ENCODE measurements around the gene EPHA2.
"Not testable (repeated sequence)": the region's sequence is repeated elsewhere in the genome, so short reads cannot be mapped to it uniquely, and the experiment has no call there.

Gene EPHA2

GRCh38 chr1:16199700-16200099 is 43.8 kb upstream of the EPHA2 start:
- DNase-seq (ENCODE audit: low read depth): no peak
- TF ChIP-seq, protein P1, sequence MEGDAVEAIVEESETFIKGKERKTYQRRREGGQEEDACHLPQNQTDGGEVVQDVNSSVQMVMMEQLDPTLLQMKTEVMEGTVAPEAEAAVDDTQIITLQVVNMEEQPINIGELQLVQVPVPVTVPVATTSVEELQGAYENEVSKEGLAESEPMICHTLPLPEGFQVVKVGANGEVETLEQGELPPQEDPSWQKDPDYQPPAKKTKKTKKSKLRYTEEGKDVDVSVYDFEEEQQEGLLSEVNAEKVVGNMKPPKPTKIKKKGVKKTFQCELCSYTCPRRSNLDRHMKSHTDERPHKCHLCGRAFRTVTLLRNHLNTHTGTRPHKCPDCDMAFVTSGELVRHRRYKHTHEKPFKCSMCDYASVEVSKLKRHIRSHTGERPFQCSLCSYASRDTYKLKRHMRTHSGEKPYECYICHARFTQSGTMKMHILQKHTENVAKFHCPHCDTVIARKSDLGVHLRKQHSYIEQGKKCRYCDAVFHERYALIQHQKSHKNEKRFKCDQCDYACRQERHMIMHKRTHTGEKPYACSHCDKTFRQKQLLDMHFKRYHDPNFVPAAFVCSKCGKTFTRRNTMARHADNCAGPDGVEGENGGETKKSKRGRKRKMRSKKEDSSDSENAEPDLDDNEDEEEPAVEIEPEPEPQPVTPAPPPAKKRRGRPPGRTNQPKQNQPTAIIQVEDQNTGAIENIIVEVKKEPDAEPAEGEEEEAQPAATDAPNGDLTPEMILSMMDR (conservative IDR thresholded peaks at IDR 0.05; ENCODE audit: low read depth, low read length): no peak
- H3K4me3 ChIP-seq (ENCODE audit: low read length): no peak overlapping the region

GRCh38 chr1:16199157-16199501 is 43.3 kb upstream of the EPHA2 start:
- H3K4me3 ChIP-seq (ENCODE audit: low read length): no peak overlapping the region
- no peak for DNase-seq (ENCODE audit: low read depth)
- TF ChIP-seq, protein P1 (conservative IDR thresholded peaks at IDR 0.05; ENCODE audit: low read depth, low read length): no peak

DNA sequence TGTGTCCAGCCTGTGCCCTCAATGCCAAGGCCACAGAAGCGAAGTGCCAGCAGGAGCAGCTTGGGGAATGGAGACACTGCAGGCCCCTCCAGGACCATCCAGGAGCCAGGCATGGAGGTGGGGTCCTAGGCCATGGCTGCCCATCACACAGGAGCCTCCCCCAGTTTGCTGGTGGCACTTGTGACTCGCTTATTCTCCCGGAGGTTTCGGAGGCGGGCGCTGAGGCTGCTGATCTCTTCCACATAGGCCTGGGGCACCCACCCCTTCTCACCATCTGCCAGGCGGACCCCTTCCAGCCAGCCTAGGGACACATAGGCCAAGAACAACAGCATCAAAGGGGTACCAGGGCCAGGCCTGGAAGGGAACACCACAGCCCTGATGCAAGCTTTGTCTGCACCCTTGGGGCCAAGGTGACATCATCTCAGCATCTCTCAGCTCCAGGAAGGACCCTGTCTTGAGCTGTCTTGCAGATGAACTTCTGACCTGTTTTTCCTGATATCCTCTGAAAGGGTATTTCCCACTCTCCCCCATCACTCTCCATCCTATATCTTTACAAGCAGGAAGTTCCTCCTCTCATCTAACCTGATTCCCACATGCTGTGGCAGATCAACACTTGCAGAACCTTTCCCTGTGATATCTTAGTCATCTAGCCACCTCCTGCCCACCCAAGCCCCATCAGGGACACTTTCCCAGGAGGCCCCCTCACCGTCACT is 42.7 kb upstream of the EPHA2 start:
- TF ChIP-seq, protein P1 (conservative IDR thresholded peaks at IDR 0.05; ENCODE audit: low read depth, low read length): no peak
- H3K4me3 ChIP-seq (ENCODE audit: low read length): no peak overlapping the region
- DNase-seq (ENCODE audit: low read depth): no peak

DNA sequence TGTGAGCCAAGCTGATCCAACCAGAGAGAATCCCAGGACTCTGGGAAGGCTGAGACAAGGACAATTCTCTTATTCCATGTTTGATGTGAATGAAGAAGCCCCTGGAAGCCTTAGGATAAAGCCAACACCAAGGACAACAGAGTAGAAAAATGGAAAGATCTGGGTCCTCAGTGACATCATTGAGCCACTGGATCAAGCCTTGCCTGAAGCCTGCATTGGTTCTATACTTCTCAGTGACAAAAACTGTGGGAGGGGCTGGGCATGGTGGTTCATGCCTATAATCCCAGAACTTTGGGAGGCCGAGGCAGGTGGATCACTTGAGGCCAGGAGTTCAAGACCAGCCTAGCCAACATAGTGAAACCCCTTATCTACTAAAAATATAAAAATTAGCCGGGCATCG is 41.0 kb upstream of the EPHA2 start:
- no peak overlapping the region for H3K4me3 ChIP-seq (ENCODE audit: low read length)
- TF ChIP-seq, protein P1 (conservative IDR thresholded peaks at IDR 0.05; ENCODE audit: low read depth, low read length): no peak
- no peak for DNase-seq (ENCODE audit: low read depth)

DNA sequence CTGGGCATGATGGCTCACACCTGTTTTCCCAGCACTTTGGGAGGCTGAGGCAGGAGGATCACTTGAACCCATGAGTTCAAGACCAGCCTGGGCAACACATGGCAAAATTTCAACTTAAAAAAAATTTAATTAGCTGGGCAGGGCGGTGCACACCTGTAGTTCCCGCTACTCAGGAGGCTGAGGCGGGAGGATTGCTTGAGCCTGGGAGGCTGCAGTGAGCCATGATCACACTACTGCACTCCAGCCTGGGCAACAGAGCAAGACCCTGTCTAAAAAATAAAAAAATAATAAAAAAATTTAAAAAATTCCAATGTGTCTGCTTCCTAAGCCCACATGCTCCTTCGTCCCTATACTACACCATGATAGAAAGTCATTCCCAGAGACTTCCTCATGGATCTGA is 40.3 kb upstream of the EPHA2 start:
- not testable (repeated sequence) for H3K4me3 ChIP-seq (ENCODE audit: low read length); DNase-seq (ENCODE audit: low read depth)

DNA sequence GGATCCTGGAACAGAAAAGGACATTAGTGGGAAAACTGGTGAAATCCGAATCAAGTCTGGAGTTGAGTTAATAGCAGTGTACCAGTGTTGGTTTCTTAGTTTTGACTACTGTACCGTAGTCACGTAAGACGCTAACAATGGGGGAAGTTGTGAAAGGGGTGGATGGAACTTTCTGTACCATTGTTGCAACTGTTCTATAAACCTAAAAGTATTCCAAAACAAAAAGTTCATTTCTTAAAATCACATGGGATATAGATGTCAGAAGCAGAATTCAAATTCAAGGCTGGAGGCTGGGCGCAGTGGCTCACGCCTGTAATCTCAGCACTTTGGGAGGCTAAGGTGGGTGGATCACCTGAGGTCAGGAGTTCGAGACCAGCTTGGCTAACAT is 39.6 kb upstream of the EPHA2 start:
- DNase-seq (ENCODE audit: low read depth): no peak
- H3K4me3 ChIP-seq (ENCODE audit: low read length): no peak overlapping the region
- TF ChIP-seq, protein P1 (conservative IDR thresholded peaks at IDR 0.05; ENCODE audit: low read depth, low read length): no peak

- TF ChIP-seq, protein P1 (conservative IDR thresholded peaks at IDR 0.05; ENCODE audit: low read depth, low read length): no peak
- H3K4me3 ChIP-seq (ENCODE audit: low read length): no peak overlapping the region
- no peak for DNase-seq (ENCODE audit: low read depth)
Measured at GRCh38 chr1:16191916-16192546, 36.2 kb upstream of the EPHA2 start.
